HL-60 (cell line): ENCODE results near the gene SLC17A3.

Source experiments
- DNase-seq, 2 experiments: peaks; one replicate each; pipeline ENCODE4 v3.0.0-alpha.2; 2010 to 2020; ENCODE audit warnings: low read depth in 1 of 2, low spot score in 1 of 2
- H3K27ac ChIP-seq: fragments of 250-450 bp; sonication (Bioruptor Pico); replicated peaks from 2 replicates; pipeline ENCODE4 v1.5.1; 2020; ENCODE audit warnings: mild to moderate bottlenecking, moderate library complexity
- H3K27me3 ChIP-seq: fragments of 250-450 bp; sonication (Bioruptor Pico); 2 replicates; pipeline ENCODE4 v1.5.1; 2021; ENCODE audit warnings: mild to moderate bottlenecking, moderate library complexity; ENCODE audit not compliant: insufficient read depth, poor library complexity, severe bottlenecking
- H3K4me3 ChIP-seq: replicated peaks from 2 replicates; pipeline ENCODE4 v1.5.1; 2011; ENCODE audit warnings: mild to moderate bottlenecking, control low read depth, low read length; ENCODE audit not compliant: insufficient read depth
- GABPA ChIP-seq: IDR thresholded peaks from 2 replicates; pipeline ENCODE4 v1.6.1; 2012; ENCODE audit warnings: low read depth
- POLR2AphosphoS5 ChIP-seq: IDR thresholded peaks from 2 replicates; pipeline ENCODE4 v1.6.1; 2012; ENCODE audit warnings: low read depth
- SPI1 ChIP-seq: IDR thresholded peaks from 2 replicates; pipeline ENCODE4 v1.6.1; 2012; ENCODE audit warnings: low read depth, mild to moderate bottlenecking, borderline replicate concordance
- TF ChIP-seq, protein P1 (sequence below): IDR thresholded peaks from one replicate; pipeline ENCODE4 v1.5.1; 2011; ENCODE audit warnings: low read length, control low read depth, inconsistent platforms; ENCODE audit not compliant: insufficient read depth
- TF ChIP-seq, protein P2 (sequence below): IDR thresholded peaks from 2 replicates; pipeline ENCODE4 v1.6.1; 2012; ENCODE audit warnings: low read depth; ENCODE audit not compliant: insufficient replicate concordance

Gene SLC17A3

DNA sequence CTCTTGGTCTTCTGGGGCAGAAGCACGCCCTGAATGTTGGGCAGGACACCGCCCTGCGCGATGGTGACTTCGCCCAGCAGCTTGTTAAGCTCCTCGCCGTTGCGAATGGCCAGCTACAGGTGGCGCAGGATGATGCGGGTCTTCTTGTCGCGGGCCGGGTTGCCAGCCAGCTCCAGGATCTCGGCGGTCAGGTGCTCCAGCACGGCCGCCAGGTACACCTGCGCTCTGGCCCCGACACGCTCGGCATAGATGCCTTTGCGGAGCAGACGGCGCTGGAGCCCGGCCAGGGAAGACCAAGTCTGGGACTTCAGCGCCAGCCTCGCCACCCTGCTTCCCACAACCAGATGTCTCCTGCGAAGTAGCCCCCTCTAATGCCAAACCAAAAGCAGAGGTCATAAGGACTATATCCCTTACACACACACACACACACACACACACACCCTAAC lies 8.0 kb upstream of the SLC17A3 start:
- no peak overlapping the region for H3K27ac ChIP-seq
- no peaks in the 10 kb centered on the region for H3K27me3 ChIP-seq
- DNase-seq: no peak
- no peak overlapping the region for H3K4me3 ChIP-seq
- TF ChIP-seq GABPA (no peak), SPI1 (no peak), POLR2AphosphoS5 (no peak)
- TF ChIP-seq, protein P1, sequence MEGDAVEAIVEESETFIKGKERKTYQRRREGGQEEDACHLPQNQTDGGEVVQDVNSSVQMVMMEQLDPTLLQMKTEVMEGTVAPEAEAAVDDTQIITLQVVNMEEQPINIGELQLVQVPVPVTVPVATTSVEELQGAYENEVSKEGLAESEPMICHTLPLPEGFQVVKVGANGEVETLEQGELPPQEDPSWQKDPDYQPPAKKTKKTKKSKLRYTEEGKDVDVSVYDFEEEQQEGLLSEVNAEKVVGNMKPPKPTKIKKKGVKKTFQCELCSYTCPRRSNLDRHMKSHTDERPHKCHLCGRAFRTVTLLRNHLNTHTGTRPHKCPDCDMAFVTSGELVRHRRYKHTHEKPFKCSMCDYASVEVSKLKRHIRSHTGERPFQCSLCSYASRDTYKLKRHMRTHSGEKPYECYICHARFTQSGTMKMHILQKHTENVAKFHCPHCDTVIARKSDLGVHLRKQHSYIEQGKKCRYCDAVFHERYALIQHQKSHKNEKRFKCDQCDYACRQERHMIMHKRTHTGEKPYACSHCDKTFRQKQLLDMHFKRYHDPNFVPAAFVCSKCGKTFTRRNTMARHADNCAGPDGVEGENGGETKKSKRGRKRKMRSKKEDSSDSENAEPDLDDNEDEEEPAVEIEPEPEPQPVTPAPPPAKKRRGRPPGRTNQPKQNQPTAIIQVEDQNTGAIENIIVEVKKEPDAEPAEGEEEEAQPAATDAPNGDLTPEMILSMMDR: no peak
- TF ChIP-seq, protein P2, sequence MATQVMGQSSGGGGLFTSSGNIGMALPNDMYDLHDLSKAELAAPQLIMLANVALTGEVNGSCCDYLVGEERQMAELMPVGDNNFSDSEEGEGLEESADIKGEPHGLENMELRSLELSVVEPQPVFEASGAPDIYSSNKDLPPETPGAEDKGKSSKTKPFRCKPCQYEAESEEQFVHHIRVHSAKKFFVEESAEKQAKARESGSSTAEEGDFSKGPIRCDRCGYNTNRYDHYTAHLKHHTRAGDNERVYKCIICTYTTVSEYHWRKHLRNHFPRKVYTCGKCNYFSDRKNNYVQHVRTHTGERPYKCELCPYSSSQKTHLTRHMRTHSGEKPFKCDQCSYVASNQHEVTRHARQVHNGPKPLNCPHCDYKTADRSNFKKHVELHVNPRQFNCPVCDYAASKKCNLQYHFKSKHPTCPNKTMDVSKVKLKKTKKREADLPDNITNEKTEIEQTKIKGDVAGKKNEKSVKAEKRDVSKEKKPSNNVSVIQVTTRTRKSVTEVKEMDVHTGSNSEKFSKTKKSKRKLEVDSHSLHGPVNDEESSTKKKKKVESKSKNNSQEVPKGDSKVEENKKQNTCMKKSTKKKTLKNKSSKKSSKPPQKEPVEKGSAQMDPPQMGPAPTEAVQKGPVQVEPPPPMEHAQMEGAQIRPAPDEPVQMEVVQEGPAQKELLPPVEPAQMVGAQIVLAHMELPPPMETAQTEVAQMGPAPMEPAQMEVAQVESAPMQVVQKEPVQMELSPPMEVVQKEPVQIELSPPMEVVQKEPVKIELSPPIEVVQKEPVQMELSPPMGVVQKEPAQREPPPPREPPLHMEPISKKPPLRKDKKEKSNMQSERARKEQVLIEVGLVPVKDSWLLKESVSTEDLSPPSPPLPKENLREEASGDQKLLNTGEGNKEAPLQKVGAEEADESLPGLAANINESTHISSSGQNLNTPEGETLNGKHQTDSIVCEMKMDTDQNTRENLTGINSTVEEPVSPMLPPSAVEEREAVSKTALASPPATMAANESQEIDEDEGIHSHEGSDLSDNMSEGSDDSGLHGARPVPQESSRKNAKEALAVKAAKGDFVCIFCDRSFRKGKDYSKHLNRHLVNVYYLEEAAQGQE: no peak

DNA sequence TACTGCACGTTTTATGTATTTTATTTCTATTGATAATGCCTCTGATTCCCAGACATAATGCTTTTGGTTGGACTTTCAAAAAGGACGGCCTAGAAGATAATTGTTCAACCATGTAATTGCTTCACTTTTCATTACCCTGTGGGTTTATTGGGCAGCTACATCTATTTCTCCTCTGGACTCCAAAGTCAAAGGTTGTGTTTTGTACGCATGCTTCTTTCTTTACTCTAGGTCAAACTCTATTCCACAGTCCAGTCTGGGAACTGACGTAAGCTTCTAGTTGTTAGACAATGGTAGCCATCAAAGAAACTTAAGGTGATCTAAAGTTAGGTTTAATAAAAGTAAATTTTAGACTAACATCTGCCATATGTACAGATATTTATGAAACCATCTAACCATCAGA lies 6.6 kb upstream of the SLC17A3 start:
- H3K4me3 ChIP-seq: no peak overlapping the region
- TF ChIP-seq GABPA (no peak), SPI1 (no peak), POLR2AphosphoS5 (no peak)
- TF ChIP-seq, protein P2: no peak
- TF ChIP-seq, protein P1: no peak
- no peak overlapping the region for H3K27ac ChIP-seq
- no peak for DNase-seq
- H3K27me3 ChIP-seq: no peaks in the 10 kb centered on the region

DNA sequence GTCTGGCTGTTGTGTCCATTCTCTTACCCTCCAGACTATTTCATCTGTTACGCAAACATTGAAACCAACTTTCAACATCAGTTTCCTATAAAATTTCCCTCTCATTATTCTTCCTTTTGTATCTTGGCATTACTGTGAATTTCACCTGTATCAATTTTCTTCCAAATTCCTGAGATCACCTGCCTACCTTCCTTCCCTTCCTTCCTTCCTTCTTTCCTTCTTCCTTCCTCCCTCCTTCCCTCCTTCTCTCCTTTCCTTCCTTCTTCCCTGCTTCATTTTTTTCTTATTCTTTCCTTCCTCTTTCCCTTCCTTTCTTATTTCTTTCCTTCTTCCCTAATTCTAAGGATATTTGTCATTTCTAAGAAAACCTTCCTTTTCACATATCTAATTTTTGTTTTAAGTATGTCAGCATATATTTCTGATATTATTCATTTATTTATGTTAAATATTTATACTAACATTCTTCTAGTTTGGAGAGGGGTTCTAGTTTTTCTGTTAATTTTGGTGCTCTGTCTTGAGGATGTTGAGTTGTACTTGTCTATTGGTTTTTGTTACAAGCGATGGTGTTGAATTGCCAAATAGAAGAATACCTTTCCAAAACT lies 4.8 kb upstream of the SLC17A3 start:
- TF ChIP-seq POLR2AphosphoS5 (no peak), SPI1 (no peak), GABPA (no peak)
- TF ChIP-seq, protein P1: no peak
- TF ChIP-seq, protein P2: no peak
- H3K27ac ChIP-seq: no peak overlapping the region
- DNase-seq: no peak
- no peaks in the 10 kb centered on the region for H3K27me3 ChIP-seq
- no peak overlapping the region for H3K4me3 ChIP-seq
